MM.1S (cell line): ENCODE data around the gene IFITM10.

Experiments used
- EZH2 ChIP-seq: fragments of 300-600 bp; sonication (generic); optimal IDR thresholded peaks from 2 replicates; pipeline ENCODE3; 2017; ENCODE audit warnings: low read depth, mild to moderate bottlenecking, antibody characterized with exemption, low read length, mixed read lengths
- TF ChIP-seq, protein P1 (sequence below): fragments of 300-600 bp; sonication (generic); IDR thresholded peaks from 2 replicates; pipeline ENCODE4 v1.5.1; 2016; ENCODE audit warnings: antibody characterized with exemption, low read length, mixed read lengths

DNA sequence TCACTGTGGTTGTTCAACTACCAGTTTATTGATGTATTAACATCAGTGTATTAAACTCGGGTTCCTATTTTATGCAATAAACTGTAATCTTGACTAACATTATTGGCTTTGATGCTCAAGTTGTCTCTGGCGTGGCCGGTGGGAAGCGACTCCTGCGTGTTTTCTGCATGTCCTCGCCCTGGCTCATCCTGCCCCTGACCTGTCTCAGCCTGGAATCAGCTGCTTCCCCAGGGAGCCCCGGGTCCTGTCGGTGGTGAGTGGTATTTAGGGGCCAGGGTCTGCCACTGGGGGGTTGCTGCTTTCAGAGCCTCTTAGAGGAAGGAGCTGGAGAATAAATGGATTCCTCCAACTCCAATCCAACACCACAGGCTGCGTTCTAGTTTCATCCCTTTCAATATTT lies 22.5 kb downstream of the IFITM10 start:
- TF ChIP-seq, protein P1, sequence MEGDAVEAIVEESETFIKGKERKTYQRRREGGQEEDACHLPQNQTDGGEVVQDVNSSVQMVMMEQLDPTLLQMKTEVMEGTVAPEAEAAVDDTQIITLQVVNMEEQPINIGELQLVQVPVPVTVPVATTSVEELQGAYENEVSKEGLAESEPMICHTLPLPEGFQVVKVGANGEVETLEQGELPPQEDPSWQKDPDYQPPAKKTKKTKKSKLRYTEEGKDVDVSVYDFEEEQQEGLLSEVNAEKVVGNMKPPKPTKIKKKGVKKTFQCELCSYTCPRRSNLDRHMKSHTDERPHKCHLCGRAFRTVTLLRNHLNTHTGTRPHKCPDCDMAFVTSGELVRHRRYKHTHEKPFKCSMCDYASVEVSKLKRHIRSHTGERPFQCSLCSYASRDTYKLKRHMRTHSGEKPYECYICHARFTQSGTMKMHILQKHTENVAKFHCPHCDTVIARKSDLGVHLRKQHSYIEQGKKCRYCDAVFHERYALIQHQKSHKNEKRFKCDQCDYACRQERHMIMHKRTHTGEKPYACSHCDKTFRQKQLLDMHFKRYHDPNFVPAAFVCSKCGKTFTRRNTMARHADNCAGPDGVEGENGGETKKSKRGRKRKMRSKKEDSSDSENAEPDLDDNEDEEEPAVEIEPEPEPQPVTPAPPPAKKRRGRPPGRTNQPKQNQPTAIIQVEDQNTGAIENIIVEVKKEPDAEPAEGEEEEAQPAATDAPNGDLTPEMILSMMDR: no peak
- no peak for TF ChIP-seq EZH2
